Prostate gland (tissue), 2 donors: ENCODE results near the gene SPNS1. TPM values are rescaled to one million over a fixed set of nuclear protein-coding genes. Genes with fewer than 3 reads are reported as not detected.

Experiments
- DNase-seq: peaks from one replicate; pipeline ENCODE4 v3.0.0-alpha.2; 2019; ENCODE audit warnings: low spot score
- H3K27ac ChIP-seq, 2 donors: fragments of 200-600 bp; sonication (generic); 2 replicates each; pipeline ENCODE4 v1.5.1; 2017 to 2019
- H3K27me3 ChIP-seq: fragments of 200-600 bp; sonication (generic); replicated peaks from 2 replicates; pipeline ENCODE4 v1.5.1; 2019; ENCODE audit not compliant: insufficient read depth
- H3K36me3 ChIP-seq, 2 donors: fragments of 200-600 bp; sonication (generic); 1 replicate in 1 of 2; 2 replicates in 1 of 2; pipeline versions ENCODE4 v1.5.1 to v1.8.1; 2017 to 2019
- H3K4me1 ChIP-seq: fragments of 200-600 bp; sonication (generic); replicated peaks from 2 replicates; pipeline ENCODE4 v1.5.1; 2019
- H3K4me3 ChIP-seq, 2 donors: fragments of 200-600 bp; sonication (generic); 2 replicates each; pipeline ENCODE4 v1.5.1; 2017 to 2019
- H3K9me3 ChIP-seq: fragments of 200-600 bp; sonication (generic); 2 replicates; pipeline ENCODE4 v1.5.1; 2017
- CTCF ChIP-seq, 4 experiments: fragments of 200-600 bp in 2 of 4; fragments of 450-650 bp in 2 of 4; sonication (generic) in 2 of 4; IDR thresholded peaks; 1 replicate in 3 of 4; 2 replicates in 1 of 4; pipeline ENCODE4 v1.5.1; 2016 to 2019; ENCODE audit warnings: antibody characterized with exemption in 4 of 4, mild to moderate bottlenecking in 2 of 4, moderate library complexity in 2 of 4
- POLR2A ChIP-seq: fragments of 450-650 bp; IDR thresholded peaks from one replicate; pipeline ENCODE4 v1.6.1; 2016; ENCODE audit warnings: antibody characterized with exemption, mild to moderate bottlenecking
- POLR2AphosphoS5 ChIP-seq: sonication (generic); formaldehyde crosslinking; IDR thresholded peaks from one replicate; pipeline ENCODE4 v1.6.1; 2017; ENCODE audit warnings: antibody characterized with exemption
- WGBS: methylation state at CpG from one replicate; pipeline ENCODE4 v1.1.5; 2018; 5-methylcytosine and 5-hydroxymethylcytosine counted together
- intact Hi-C: fragments of 100-400 bp; cut with DNase I; formaldehyde crosslinking; loops from one replicate; pipeline ENCODE4 v1.14.2; 2022
- total RNA-seq, 2 donors: library from RNA; depleted of rRNA; stranded (reverse); fragments of >200 nt; gene quantifications; one replicate each; pipeline ENCODE4 v1.1.0, GENCODE V29; 2016

SPNS1 gene
- total RNA-seq, 2 donors from 2014 or later, result 14.8 to 57.4 TPM

GRCh38 chr16:28943281-28943680, 31.3 kb upstream of the SPNS1 start:
- no peak for DNase-seq
- Histone ChIP-seq H3K4me3 (no peak overlapping the region), H3K36me3 (no peaks in the 10 kb centered on the region), H3K27me3 (no peaks in the 10 kb centered on the region), H3K27ac (no peak overlapping the region), H3K9me3 (no peaks in the 10 kb centered on the region), H3K4me1 (no peaks in the 10 kb centered on the region)
- TF ChIP-seq POLR2A, result no peak
- no peak for TF ChIP-seq POLR2AphosphoS5
- no peak for TF ChIP-seq CTCF (IDR thresholded peaks at IDR 0.05)
- intact Hi-C loops, result no loop called here

GRCh38 chr16:28946681-28947080, 27.9 kb upstream of the SPNS1 start:
- Histone ChIP-seq H3K4me1 (no peaks in the 10 kb centered on the region), H3K4me3 (no peak overlapping the region), H3K27ac (no peak overlapping the region), H3K27me3 (no peaks in the 10 kb centered on the region), H3K36me3 (no peaks in the 10 kb centered on the region), H3K9me3 (no peaks in the 10 kb centered on the region)
- no peak for DNase-seq
- WGBS, result 81% methylated on average over 4 of the region's 4 CpGs
- TF ChIP-seq CTCF (IDR thresholded peaks at IDR 0.05), result no peak
- no peak for TF ChIP-seq POLR2A
- no peak for TF ChIP-seq POLR2AphosphoS5
- intact Hi-C loops, result loop anchor here (5.0 kb wide), 2 partner anchors 84 to 124 kb away; partner anchors contain the start of genes ATXN2L and SH2B1

- H3K36me3 ChIP-seq, result no peaks in the 10 kb centered on the region
- 1% methylated on average over 78 of the region's 79 CpGs for WGBS
- peak within 1 kb of the TSS; percentile 62 to 76 for H3K27ac ChIP-seq
- TF ChIP-seq POLR2A (peak; percentile 73), POLR2AphosphoS5 (peak; percentile 99), CTCF (IDR thresholded peaks at IDR 0.05) (peak in 1 of 4 experiments; percentile 2)
- no peaks in the 10 kb centered on the region for H3K9me3 ChIP-seq
- intact Hi-C loops, result no loop called here
- peak; percentile 100 for DNase-seq
- no peaks in the 10 kb centered on the region for H3K4me1 ChIP-seq
- H3K27me3 ChIP-seq, result no peaks in the 10 kb centered on the region
- peak within 1 kb of the TSS; percentile 73 to 97 for H3K4me3 ChIP-seq
Observed at GRCh38 chr16:28950648-28951409, 23.7 kb upstream of the SPNS1 start, which contains the start of gene NFATC2IP. Gene NFATC2IP, plus strand, starts transcription at chr16:28950937. Its CDS starts 75 bp downstream, at chr16:28951012.

GRCh38 chr16:28951410-28951943, 23.1 kb upstream of the SPNS1 start:
- H3K4me3 ChIP-seq, result peak overlapping the region; percentile 73 to 97
- H3K27me3 ChIP-seq, result no peaks in the 10 kb centered on the region
- H3K27ac ChIP-seq, result peak overlapping the region; percentile 62 to 76
- no peaks in the 10 kb centered on the region for H3K4me1 ChIP-seq
- no peaks in the 10 kb centered on the region for H3K9me3 ChIP-seq
- TF ChIP-seq CTCF (IDR thresholded peaks at IDR 0.05), result no peak
- TF ChIP-seq POLR2AphosphoS5, result no peak
- TF ChIP-seq POLR2A, result no peak
- WGBS, result 2% methylated on average over 17 of the region's 17 CpGs
- peaks cover 0 to under 1% of the 10 kb centered on the region in 2 donors for H3K36me3 ChIP-seq
- intact Hi-C loops, result no loop called here
- no peak for DNase-seq
